Measurements from ENCODE around the gene MEGF10.
"Not testable (repeated sequence)": the region's sequence is repeated elsewhere in the genome, so short reads cannot be mapped to it uniquely, and the experiment has no call there.

The MEGF10 gene

GRCh38 chr5:127290019-127290945 lies at the start of gene MEGF10:
TSS of gene MEGF10 (plus strand) at chr5:127290796. CDS start at chr5:127331309, 40,513 bp downstream.
- DNase-seq = no peak

GRCh38 chr5:127243011-127243410 lies 47.6 kb upstream of the MEGF10 start:
- no peak for DNase-seq

GRCh38 chr5:127254729-127255284 lies 35.8 kb upstream of the MEGF10 start:
- no peak for DNase-seq

- no peak for DNase-seq
These were observed 33.6 kb upstream of the MEGF10 start for GRCh38 chr5:127256886-127257597.

GRCh38 chr5:127260686-127261085 lies 29.9 kb upstream of the MEGF10 start:
- no peak for DNase-seq

GRCh38 chr5:127265473-127265872 lies 25.1 kb upstream of the MEGF10 start:
- not testable (repeated sequence) for DNase-seq

- DNase-seq = not testable (repeated sequence)
These were observed 22.3 kb upstream of the MEGF10 start for GRCh38 chr5:127268342-127268741.

GRCh38 chr5:127270713-127271112 lies 19.9 kb upstream of the MEGF10 start:
- not testable (repeated sequence) for DNase-seq

- no peak for DNase-seq
These were observed 14.9 kb upstream of the MEGF10 start for GRCh38 chr5:127275641-127276193.

GRCh38 chr5:127280491-127281220 lies 9.9 kb upstream of the MEGF10 start:
- DNase-seq = no peak

GRCh38 chr5:127281609-127282008 lies 9.0 kb upstream of the MEGF10 start:
- no peak for DNase-seq

GRCh38 chr5:127288676-127289075 lies 1.9 kb upstream of the MEGF10 start:
- no peak for DNase-seq

GRCh38 chr5:127290946-127291693 lies 524 bp downstream of the MEGF10 start:
- no peak for DNase-seq

- DNase-seq = no peak
These were observed 1.6 kb downstream of the MEGF10 start for GRCh38 chr5:127292030-127292735.

GRCh38 chr5:127293373-127293772 lies 2.8 kb downstream of the MEGF10 start:
- no peak for DNase-seq

GRCh38 chr5:127294829-127295228 lies 4.2 kb downstream of the MEGF10 start:
- no peak for DNase-seq

GRCh38 chr5:127295454-127295853 lies 4.9 kb downstream of the MEGF10 start:
- DNase-seq = no peak

- DNase-seq = no peak
These were observed 5.7 kb downstream of the MEGF10 start for GRCh38 chr5:127296321-127296720.

GRCh38 chr5:127296894-127297293 lies 6.3 kb downstream of the MEGF10 start:
- not testable (repeated sequence) for DNase-seq

- DNase-seq = no peak
These were observed 6.9 kb downstream of the MEGF10 start for GRCh38 chr5:127297348-127298035.
